Neural progenitor cell (in vitro differentiated cells): ENCODE measurements around the gene PHGDH. TPM values are rescaled to one million over a fixed set of nuclear protein-coding genes. Genes with fewer than 3 reads are reported as not detected.

Experiments
- DNase-seq: peaks from one replicate; pipeline ENCODE4 v3.0.0-alpha.2; 2016; ENCODE audit warnings: low spot score
- H2AFZ ChIP-seq: fragments of 200-600 bp; sonication (generic); replicated peaks from 2 replicates; pipeline ENCODE4 v1.6.1; 2016; ENCODE audit warnings: antibody characterized with exemption
- H3F3A ChIP-seq: fragments of 200-600 bp; sonication (generic); 2 replicates; pipeline ENCODE4 v1.6.1; 2016; ENCODE audit warnings: antibody characterized with exemption, low read depth
- H3K27ac ChIP-seq: fragments of 200-600 bp; sonication (generic); 2 replicates; pipeline ENCODE4 v1.5.1; 2016; ENCODE audit warnings: mild to moderate bottlenecking
- H3K27me3 ChIP-seq: fragments of 200-600 bp; sonication (generic); 2 replicates; pipeline ENCODE4 v1.6.1; 2016; ENCODE audit warnings: mild to moderate bottlenecking, moderate library complexity
- H3K36me3 ChIP-seq: fragments of 200-600 bp; sonication (generic); 2 replicates; pipeline ENCODE4 v1.5.1; 2016
- H3K4me1 ChIP-seq: fragments of 200-600 bp; sonication (generic); 2 replicates; pipeline ENCODE4 v1.6.1; 2016; ENCODE audit warnings: mixed run types
- H3K4me2 ChIP-seq: fragments of 200-600 bp; sonication (generic); 2 replicates; pipeline ENCODE4 v1.6.1; 2016
- H3K4me3 ChIP-seq: fragments of 200-600 bp; sonication (generic); 2 replicates; pipeline ENCODE4 v1.5.1; 2016
- H3K79me2 ChIP-seq: fragments of 200-600 bp; sonication (generic); 2 replicates; pipeline ENCODE4 v1.6.1; 2016; ENCODE audit warnings: low read depth
- H3K9ac ChIP-seq: fragments of 200-600 bp; sonication (generic); 2 replicates; pipeline ENCODE4 v1.6.1; 2016
- H3K9me3 ChIP-seq: fragments of 200-600 bp; sonication (generic); 2 replicates; pipeline ENCODE4 v1.5.1; 2016; ENCODE audit warnings: low read depth
- H4K20me1 ChIP-seq: fragments of 200-600 bp; sonication (generic); 2 replicates; pipeline ENCODE4 v1.6.1; 2016; ENCODE audit warnings: low read depth
- H3K27ac Mint-ChIP-seq: 3 replicates; pipeline ENCODE4 v1.8.0; 2021; ENCODE audit warnings: mixed read lengths
- H3K27me3 Mint-ChIP-seq: 2 replicates; pipeline ENCODE4 v1.8.0; 2022; ENCODE audit warnings: low read depth, mild to moderate bottlenecking, inconsistent platforms, moderate library complexity, mixed read lengths; ENCODE audit not compliant: insufficient read depth
- H3K36me3 Mint-ChIP-seq: 3 replicates; pipeline ENCODE4 v1.8.0; 2021; ENCODE audit warnings: mixed read lengths
- H3K4me1 Mint-ChIP-seq: 3 replicates; pipeline ENCODE4 v1.8.0; 2021; ENCODE audit warnings: mixed read lengths
- H3K4me3 Mint-ChIP-seq: 3 replicates; pipeline ENCODE4 v1.8.0; 2021; ENCODE audit warnings: mild to moderate bottlenecking, moderate library complexity, mixed read lengths
- H3K9me3 Mint-ChIP-seq: 3 replicates; pipeline ENCODE4 v1.8.0; 2020; ENCODE audit warnings: mixed read lengths
- EZH2 ChIP-seq: fragments of 200-600 bp; sonication (generic); IDR thresholded peaks from 2 replicates; pipeline ENCODE4 v1.6.1; 2017; ENCODE audit warnings: antibody characterized with exemption, mild to moderate bottlenecking, moderate library complexity
- EZH2phosphoT487 ChIP-seq: fragments of 200-600 bp; sonication (generic); IDR thresholded peaks from 2 replicates; pipeline ENCODE4 v1.6.1; 2017; ENCODE audit warnings: antibody characterized with exemption
- total RNA-seq: library from RNA; depleted of rRNA; stranded (reverse); fragments of >200 nt; gene quantifications from 2 replicates; pipeline ENCODE4 v1.2.3, GENCODE V29; 2015; ENCODE audit warnings: low replicate concordance
- TF ChIP-seq, protein P1 (sequence below): fragments of 200-600 bp; sonication (generic); IDR thresholded peaks from 2 replicates; pipeline ENCODE4 v1.5.1; 2017; ENCODE audit warnings: antibody characterized with exemption, mild to moderate bottlenecking

The PHGDH gene
- total RNA-seq, 1 donor from 2014 or later = 166 TPM

DNA sequence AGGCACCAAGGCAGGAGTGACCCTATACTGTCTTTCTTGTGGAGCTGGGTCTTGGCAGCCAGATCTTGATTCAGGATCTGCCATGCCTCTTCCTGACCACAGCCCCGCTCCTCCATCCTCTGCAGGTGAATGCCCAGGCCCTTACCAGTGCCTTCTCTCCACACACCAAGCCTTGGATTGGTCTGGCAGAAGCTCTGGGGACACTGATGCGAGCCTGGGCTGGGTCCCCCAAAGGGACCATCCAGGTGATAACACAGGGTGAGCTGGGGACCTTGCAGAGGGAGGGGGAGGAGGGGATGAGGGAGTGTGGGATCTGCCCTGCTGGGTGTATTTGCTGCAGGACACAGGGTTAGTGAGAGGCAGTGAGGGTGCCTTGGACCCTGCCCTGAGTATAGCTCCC lies 28.5 kb downstream of the PHGDH start:
- H2AFZ ChIP-seq = no peak overlapping the region
- no peaks in the 10 kb centered on the region for H3K36me3 ChIP-seq
- no peak overlapping the region for H3K9ac ChIP-seq
- no peak overlapping the region for H3K27ac Mint-ChIP-seq
- no peak overlapping the region for H3K4me3 Mint-ChIP-seq
- no peaks in the 10 kb centered on the region for H3K27me3 ChIP-seq
- no peak for DNase-seq
- no peaks in the 10 kb centered on the region for H3K79me2 ChIP-seq
- H3K4me2 ChIP-seq = no peak overlapping the region
- no peaks in the 10 kb centered on the region for H3K9me3 ChIP-seq
- peaks cover 6% of the 10 kb centered on the region for H3K4me1 Mint-ChIP-seq
- TF ChIP-seq, protein P1, sequence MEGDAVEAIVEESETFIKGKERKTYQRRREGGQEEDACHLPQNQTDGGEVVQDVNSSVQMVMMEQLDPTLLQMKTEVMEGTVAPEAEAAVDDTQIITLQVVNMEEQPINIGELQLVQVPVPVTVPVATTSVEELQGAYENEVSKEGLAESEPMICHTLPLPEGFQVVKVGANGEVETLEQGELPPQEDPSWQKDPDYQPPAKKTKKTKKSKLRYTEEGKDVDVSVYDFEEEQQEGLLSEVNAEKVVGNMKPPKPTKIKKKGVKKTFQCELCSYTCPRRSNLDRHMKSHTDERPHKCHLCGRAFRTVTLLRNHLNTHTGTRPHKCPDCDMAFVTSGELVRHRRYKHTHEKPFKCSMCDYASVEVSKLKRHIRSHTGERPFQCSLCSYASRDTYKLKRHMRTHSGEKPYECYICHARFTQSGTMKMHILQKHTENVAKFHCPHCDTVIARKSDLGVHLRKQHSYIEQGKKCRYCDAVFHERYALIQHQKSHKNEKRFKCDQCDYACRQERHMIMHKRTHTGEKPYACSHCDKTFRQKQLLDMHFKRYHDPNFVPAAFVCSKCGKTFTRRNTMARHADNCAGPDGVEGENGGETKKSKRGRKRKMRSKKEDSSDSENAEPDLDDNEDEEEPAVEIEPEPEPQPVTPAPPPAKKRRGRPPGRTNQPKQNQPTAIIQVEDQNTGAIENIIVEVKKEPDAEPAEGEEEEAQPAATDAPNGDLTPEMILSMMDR = no peak
- TF ChIP-seq EZH2phosphoT487 (no peak), EZH2 (no peak)
- H3K36me3 Mint-ChIP-seq = peaks cover 41% of the 10 kb centered on the region
- H3K4me3 ChIP-seq = no peak overlapping the region
- no peak overlapping the region for H3K27ac ChIP-seq
- peaks cover 11% of the 10 kb centered on the region for H3F3A ChIP-seq
- no peaks in the 10 kb centered on the region for H3K4me1 ChIP-seq
- H3K9me3 Mint-ChIP-seq = no peaks in the 10 kb centered on the region
- peaks cover 4% of the 10 kb centered on the region for H4K20me1 ChIP-seq
- H3K27me3 Mint-ChIP-seq = peaks cover 3% of the 10 kb centered on the region

DNA sequence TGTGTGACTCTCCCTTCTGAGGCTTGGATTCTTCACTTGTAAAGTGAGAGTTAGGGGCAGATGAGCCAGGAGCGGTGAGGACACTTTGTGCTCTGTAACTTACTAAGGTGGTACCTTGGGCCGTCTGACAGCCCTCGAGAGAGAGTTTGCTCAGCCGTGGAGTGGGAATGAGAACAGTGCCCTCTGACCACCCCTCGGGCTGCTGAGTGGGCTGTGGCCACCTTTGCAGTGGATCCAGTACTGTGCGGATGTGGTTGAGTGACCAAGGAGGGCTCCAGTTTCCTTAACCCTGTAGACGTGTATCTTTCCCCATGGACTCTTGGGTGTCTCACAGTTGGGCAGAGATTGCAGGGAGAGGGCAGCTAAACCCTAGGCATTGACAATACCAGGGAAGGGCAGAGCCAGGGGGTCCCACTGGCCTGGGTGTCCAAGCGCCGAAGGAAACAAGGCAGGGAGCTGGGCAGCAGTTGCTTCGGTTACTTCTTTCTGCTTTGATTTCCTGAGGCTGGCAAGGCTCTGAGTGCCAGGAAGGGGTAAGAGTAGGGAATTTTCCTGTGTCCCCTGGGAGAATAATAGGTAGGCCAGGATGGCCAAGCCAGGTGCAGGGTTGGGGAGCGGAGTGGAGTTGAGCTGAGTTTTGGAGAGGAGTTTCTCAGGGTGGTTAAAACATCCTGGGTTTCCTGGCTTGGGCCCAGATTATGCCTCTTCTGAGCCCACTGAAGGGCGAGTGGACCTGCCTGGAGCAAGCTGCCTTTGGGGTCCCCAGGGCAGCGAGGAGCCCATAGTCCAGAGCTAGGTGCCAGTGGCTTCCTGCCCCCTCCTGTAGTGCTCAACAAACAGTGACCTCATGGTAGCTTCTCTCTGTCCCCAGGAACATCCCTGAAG lies 29.4 kb downstream of the PHGDH start:
- Mint-ChIP-seq H3K27ac (no peak overlapping the region), H3K9me3 (no peaks in the 10 kb centered on the region), H3K27me3 (peaks cover 3% of the 10 kb centered on the region), H3K36me3 (peaks cover 39% of the 10 kb centered on the region), H3K4me1 (peaks cover 6% of the 10 kb centered on the region), H3K4me3 (no peak overlapping the region)
- TF ChIP-seq, protein P1 = no peak
- TF ChIP-seq EZH2 (no peak), EZH2phosphoT487 (no peak)
- Histone ChIP-seq H2AFZ (no peak overlapping the region), H3K79me2 (no peaks in the 10 kb centered on the region), H3K9me3 (no peaks in the 10 kb centered on the region), H3K4me2 (no peak overlapping the region), H3F3A (peaks cover 11% of the 10 kb centered on the region), H4K20me1 (peaks cover 4% of the 10 kb centered on the region), H3K36me3 (no peaks in the 10 kb centered on the region), H3K9ac (no peak overlapping the region), H3K4me3 (no peak overlapping the region), H3K4me1 (no peaks in the 10 kb centered on the region), H3K27me3 (no peaks in the 10 kb centered on the region), H3K27ac (no peak overlapping the region)
- no peak for DNase-seq

DNA sequence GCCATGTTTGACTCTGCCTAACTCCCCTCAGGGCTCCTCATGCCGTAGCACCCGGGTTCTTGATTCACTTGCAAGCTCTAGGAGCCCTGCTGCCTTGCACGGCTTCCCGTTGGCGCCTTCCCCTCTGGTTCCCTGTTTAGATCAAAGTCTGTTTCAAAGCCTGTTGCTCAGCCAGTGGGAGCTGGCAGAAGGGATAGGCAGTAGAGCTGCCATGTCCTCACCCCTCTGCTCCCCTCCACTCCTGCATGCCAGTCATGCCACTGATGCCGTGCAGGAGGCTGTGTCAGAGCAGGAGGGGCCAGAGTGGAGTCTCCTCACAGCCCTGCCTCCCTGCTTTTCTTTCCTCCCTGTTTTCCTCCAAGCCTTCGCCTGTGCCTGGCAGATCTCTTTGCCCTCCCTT lies 30.5 kb downstream of the PHGDH start:
- H3K9me3 ChIP-seq = no peaks in the 10 kb centered on the region
- no peaks in the 10 kb centered on the region for H4K20me1 ChIP-seq
- H3K4me1 ChIP-seq = peaks cover 5% of the 10 kb centered on the region
- H3K27ac ChIP-seq = no peak overlapping the region
- no peak overlapping the region for H3K9ac ChIP-seq
- Mint-ChIP-seq H3K4me1 (peaks cover 9% of the 10 kb centered on the region), H3K27ac (no peak overlapping the region), H3K9me3 (no peaks in the 10 kb centered on the region), H3K27me3 (peaks cover 3% of the 10 kb centered on the region), H3K4me3 (no peak overlapping the region), H3K36me3 (peaks cover 32% of the 10 kb centered on the region)
- TF ChIP-seq EZH2phosphoT487 (no peak), EZH2 (no peak)
- TF ChIP-seq, protein P1 = no peak
- H3K4me2 ChIP-seq = no peak overlapping the region
- no peaks in the 10 kb centered on the region for H3K79me2 ChIP-seq
- no peak for DNase-seq
- peaks cover 18% of the 10 kb centered on the region for H3F3A ChIP-seq
- H3K4me3 ChIP-seq = no peak overlapping the region
- no peak overlapping the region for H2AFZ ChIP-seq
- H3K27me3 ChIP-seq = no peaks in the 10 kb centered on the region
- no peaks in the 10 kb centered on the region for H3K36me3 ChIP-seq
